ENCODE data around the gene CCL11. TPM values are rescaled to one million over a fixed set of nuclear protein-coding genes. Genes with fewer than 3 reads are reported as not detected.

The CCL11 gene
- total and polyA plus RNA-seq, 2 donors from 2014 or later = 1.0 TPM; not detected in 1

DNA sequence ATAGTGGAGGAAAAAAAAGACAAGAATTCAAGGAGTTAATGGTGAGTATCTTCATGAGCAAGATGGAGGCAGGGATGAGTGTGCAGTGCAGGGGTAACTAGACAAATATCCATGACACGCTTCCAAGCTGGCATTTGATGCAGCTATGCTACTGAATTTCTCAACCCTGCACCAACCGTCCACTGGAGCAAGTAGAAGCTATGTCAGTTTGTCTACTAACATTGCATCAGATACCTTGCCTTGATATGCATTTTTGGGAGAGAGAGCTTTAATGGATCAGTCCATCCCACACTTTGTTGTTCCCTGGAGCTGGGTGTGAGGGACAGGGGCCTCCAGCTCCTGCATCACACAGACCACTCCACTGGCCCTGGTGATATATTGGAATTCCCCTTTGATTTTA is 16.4 kb downstream of the CCL11 start:
- no peaks in the 10 kb centered on the region for H3K36me3 ChIP-seq (ENCODE audit: control insufficient read depth in 2 of 3, insufficient read depth in 3 of 3, low read length in 3 of 3)
- no peaks in the 10 kb centered on the region for H3K9me3 ChIP-seq (ENCODE audit: control insufficient read depth in 2 of 3, insufficient read depth in 1 of 3, low read length in 3 of 3)
- no peak overlapping the region for H3K4me3 ChIP-seq (ENCODE audit: low read length in 3 of 3)
- FAIRE-seq (no peak), DNase-seq (no peak)
- intact Hi-C loops (cut with DNase I) = no loop called here
- TF ChIP-seq, protein P1, sequence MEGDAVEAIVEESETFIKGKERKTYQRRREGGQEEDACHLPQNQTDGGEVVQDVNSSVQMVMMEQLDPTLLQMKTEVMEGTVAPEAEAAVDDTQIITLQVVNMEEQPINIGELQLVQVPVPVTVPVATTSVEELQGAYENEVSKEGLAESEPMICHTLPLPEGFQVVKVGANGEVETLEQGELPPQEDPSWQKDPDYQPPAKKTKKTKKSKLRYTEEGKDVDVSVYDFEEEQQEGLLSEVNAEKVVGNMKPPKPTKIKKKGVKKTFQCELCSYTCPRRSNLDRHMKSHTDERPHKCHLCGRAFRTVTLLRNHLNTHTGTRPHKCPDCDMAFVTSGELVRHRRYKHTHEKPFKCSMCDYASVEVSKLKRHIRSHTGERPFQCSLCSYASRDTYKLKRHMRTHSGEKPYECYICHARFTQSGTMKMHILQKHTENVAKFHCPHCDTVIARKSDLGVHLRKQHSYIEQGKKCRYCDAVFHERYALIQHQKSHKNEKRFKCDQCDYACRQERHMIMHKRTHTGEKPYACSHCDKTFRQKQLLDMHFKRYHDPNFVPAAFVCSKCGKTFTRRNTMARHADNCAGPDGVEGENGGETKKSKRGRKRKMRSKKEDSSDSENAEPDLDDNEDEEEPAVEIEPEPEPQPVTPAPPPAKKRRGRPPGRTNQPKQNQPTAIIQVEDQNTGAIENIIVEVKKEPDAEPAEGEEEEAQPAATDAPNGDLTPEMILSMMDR (IDR thresholded peaks at IDR 0.05; ENCODE audit: borderline replicate concordance, extremely low read depth, insufficient read depth) = no peak
- H3K9ac ChIP-seq (ENCODE audit: low read length in 3 of 3) = no peak overlapping the region
- no peak overlapping the region for H3K27ac ChIP-seq (ENCODE audit: low read depth in 2 of 2, low read length in 2 of 2)
- H3K27me3 ChIP-seq (ENCODE audit: control insufficient read depth, insufficient read depth, low read length) = no peaks in the 10 kb centered on the region
- peaks cover 0 to 4% (median 0%) of the 10 kb centered on the region in 3 donors for H3K4me1 ChIP-seq (ENCODE audit: control insufficient read depth in 2 of 3, insufficient read depth in 2 of 3, low read depth in 1 of 3, low read length in 3 of 3)

GRCh38 chr17:34302636-34303035 is 17.1 kb downstream of the CCL11 start:
- H3K9me3 ChIP-seq (ENCODE audit: control insufficient read depth in 2 of 3, insufficient read depth in 1 of 3, low read length in 3 of 3) = no peaks in the 10 kb centered on the region
- no peak overlapping the region for H3K4me3 ChIP-seq (ENCODE audit: low read length in 3 of 3)
- H3K27ac ChIP-seq (ENCODE audit: low read depth in 2 of 2, low read length in 2 of 2) = no peak overlapping the region
- FAIRE-seq (no peak), DNase-seq (no peak)
- H3K36me3 ChIP-seq (ENCODE audit: control insufficient read depth in 2 of 3, insufficient read depth in 3 of 3, low read length in 3 of 3) = no peaks in the 10 kb centered on the region
- no peaks in the 10 kb centered on the region for H3K27me3 ChIP-seq (ENCODE audit: control insufficient read depth, insufficient read depth, low read length)
- H3K9ac ChIP-seq (ENCODE audit: low read length in 3 of 3) = no peak overlapping the region
- intact Hi-C loops (cut with DNase I) = no loop called here
- TF ChIP-seq, protein P1 (IDR thresholded peaks at IDR 0.05; ENCODE audit: borderline replicate concordance, extremely low read depth, insufficient read depth) = no peak
- H3K4me1 ChIP-seq (ENCODE audit: control insufficient read depth in 2 of 3, insufficient read depth in 2 of 3, low read depth in 1 of 3, low read length in 3 of 3) = peaks cover 0 to 8% (median 0%) of the 10 kb centered on the region in 3 donors

DNA sequence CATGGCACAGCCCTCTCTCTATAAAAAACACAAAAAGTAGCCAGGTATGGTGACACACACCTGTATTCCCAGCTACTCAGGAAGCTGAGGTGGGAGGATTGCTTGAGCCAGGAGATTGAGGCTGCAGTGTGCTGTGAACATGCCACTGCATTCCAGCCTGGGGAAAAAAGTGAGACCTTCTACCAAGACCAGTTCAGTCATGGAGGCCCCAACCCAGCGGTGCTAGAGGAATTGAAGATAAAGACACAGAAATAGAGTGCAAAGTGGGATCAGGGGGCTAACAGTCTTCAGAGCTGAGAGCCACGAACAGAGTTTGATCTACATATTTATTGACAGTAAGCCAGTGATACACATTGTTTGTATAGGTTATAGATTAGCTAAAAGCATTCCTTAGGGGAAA is 18.1 kb downstream of the CCL11 start:
- H3K4me3 ChIP-seq (ENCODE audit: low read length in 3 of 3) = no peak overlapping the region
- FAIRE-seq = no peak
- peaks cover 0 to 10% (median 0%) of the 10 kb centered on the region in 3 donors for H3K4me1 ChIP-seq (ENCODE audit: control insufficient read depth in 2 of 3, insufficient read depth in 2 of 3, low read depth in 1 of 3, low read length in 3 of 3)
- no peak overlapping the region for H3K27ac ChIP-seq (ENCODE audit: low read depth in 2 of 2, low read length in 2 of 2)
- H3K36me3 ChIP-seq (ENCODE audit: control insufficient read depth in 2 of 3, insufficient read depth in 3 of 3, low read length in 3 of 3) = no peaks in the 10 kb centered on the region
- H3K9ac ChIP-seq (ENCODE audit: low read length in 3 of 3) = no peak overlapping the region
- H3K27me3 ChIP-seq (ENCODE audit: control insufficient read depth, insufficient read depth, low read length) = no peaks in the 10 kb centered on the region
- TF ChIP-seq, protein P1 (IDR thresholded peaks at IDR 0.05; ENCODE audit: borderline replicate concordance, extremely low read depth, insufficient read depth) = no peak
- intact Hi-C loops (cut with DNase I) = no loop called here
- DNase-seq = no peak
- no peaks in the 10 kb centered on the region for H3K9me3 ChIP-seq (ENCODE audit: control insufficient read depth in 2 of 3, insufficient read depth in 1 of 3, low read length in 3 of 3)

DNA sequence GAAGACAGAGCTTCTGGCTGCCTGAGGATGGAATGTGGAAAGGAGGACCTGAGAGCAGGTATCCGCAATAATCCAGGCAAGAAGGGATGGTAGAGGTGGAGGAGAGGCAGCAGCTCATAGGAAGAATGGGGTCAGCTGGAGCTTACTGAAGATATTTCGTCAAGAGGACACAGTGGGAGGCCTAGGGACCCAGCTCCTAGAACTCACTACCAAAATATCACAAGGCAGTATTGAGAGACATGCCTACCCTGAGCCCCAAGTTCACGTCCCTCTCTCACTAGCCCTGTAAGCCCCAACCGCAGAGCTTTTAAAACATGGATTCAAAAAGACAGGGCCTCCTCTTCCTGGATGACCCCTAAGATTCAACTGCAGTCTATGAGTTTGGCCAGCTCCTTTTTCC is 19.5 kb downstream of the CCL11 start:
- no peak overlapping the region for H3K27ac ChIP-seq (ENCODE audit: low read depth in 2 of 2, low read length in 2 of 2)
- TF ChIP-seq, protein P1 (IDR thresholded peaks at IDR 0.05; ENCODE audit: borderline replicate concordance, extremely low read depth, insufficient read depth) = no peak
- no peaks in the 10 kb centered on the region for H3K36me3 ChIP-seq (ENCODE audit: control insufficient read depth in 2 of 3, insufficient read depth in 3 of 3, low read length in 3 of 3)
- H3K4me1 ChIP-seq (ENCODE audit: control insufficient read depth in 2 of 3, insufficient read depth in 2 of 3, low read depth in 1 of 3, low read length in 3 of 3) = peaks cover 0 to 10% (median 0%) of the 10 kb centered on the region in 3 donors
- no peak overlapping the region for H3K4me3 ChIP-seq (ENCODE audit: low read length in 3 of 3)
- H3K9ac ChIP-seq (ENCODE audit: low read length in 3 of 3) = no peak overlapping the region
- DNase-seq (no peak), FAIRE-seq (no peak)
- no peaks in the 10 kb centered on the region for H3K9me3 ChIP-seq (ENCODE audit: control insufficient read depth in 2 of 3, insufficient read depth in 1 of 3, low read length in 3 of 3)
- intact Hi-C loops (cut with DNase I) = no loop called here
- no peaks in the 10 kb centered on the region for H3K27me3 ChIP-seq (ENCODE audit: control insufficient read depth, insufficient read depth, low read length)
